H1 (cell line): ENCODE results near the gene PTPRD. TPM values are rescaled to one million over a fixed set of nuclear protein-coding genes. Genes with fewer than 3 reads are reported as not detected.

Experiments used
- ASH2L ChIP-seq: fragments of 200-600, 300-600 bp; sonication (generic); IDR thresholded peaks from one replicate; pipeline ENCODE4 v1.7.1; 2017; ENCODE audit warnings: low read length
- EZH2 ChIP-seq: fragments of 200-600 bp; sonication (generic); IDR thresholded peaks from 2 replicates; pipeline ENCODE4 v1.7.1; 2012; ENCODE audit warnings: low read depth, mild to moderate bottlenecking, moderate library complexity, low read length, inconsistent platforms; ENCODE audit not compliant: severe bottlenecking
- HDAC6 ChIP-seq: IDR thresholded peaks from one replicate; pipeline ENCODE4 v1.7.1; 2012; ENCODE audit warnings: low read depth, mild to moderate bottlenecking, inconsistent platforms, low read length, moderate library complexity
- JUN ChIP-seq: IDR thresholded peaks from 2 replicates; pipeline ENCODE4 v1.6.1; 2011; ENCODE audit warnings: low read depth, mild to moderate bottlenecking, improper control_type of control experiment, low read length
- TBP ChIP-seq: IDR thresholded peaks from 2 replicates; pipeline ENCODE4 v1.6.1; 2011; ENCODE audit warnings: low read depth, low read length, improper control_type of control experiment
- polyA plus RNA-seq, 7 experiments: library from polyadenylated mRNA; depleted of rRNA in 3 of 7; stranded (reverse) in 5 of 7; unstranded in 2 of 7; fragments of >200 nt in 5 of 7; fragments of 200-250 nt in 2 of 7; gene quantifications; 1 replicate in 5 of 7; 2 replicates in 1 of 7; 4 replicates in 1 of 7; pipeline versions ENCODE4 v1.2.1 to v1.2.3, GENCODE V29; 2011 to 2013; ENCODE audit warnings: missing spikeins in 2 of 7, mixed read lengths in 2 of 7
- total RNA-seq: library from RNA; stranded (reverse); fragmentation: NEBNext Ultra II Directional; extraction: Animal tissue kit (Norgen Biotek cat#: 25700); gene quantifications from 2 replicates; pipeline ENCODE4 v1.2.1, GENCODE V29; 2021

Gene PTPRD
- total and polyA plus RNA-seq, 2 of the 8 experiments (the other 6 are each of a cell fraction or from before 2014, with no cell fraction given) = 17.2 to 77.0 TPM

DNA sequence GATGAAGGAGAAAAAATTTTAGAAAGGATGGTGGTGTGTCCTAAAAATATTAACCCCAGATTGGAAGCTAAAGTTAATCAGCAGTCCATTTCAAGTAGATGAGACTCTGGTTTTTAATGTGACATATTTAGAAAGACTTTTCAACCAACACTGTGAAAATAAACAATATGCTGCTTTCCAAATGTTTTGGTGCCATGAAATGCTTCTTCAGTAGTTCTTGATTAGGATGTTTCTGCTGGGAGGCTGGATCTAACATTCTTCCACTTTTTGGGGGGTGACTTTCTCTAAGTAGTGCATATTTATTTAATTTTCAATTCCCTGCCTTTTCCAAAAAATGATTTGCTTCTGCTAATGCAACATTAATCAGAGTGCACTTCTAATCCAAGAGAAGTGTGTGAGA, 2219.9 kb downstream of the PTPRD start (continued):
- TF ChIP-seq TBP = no peak
- TF ChIP-seq HDAC6 = no peak
- TF ChIP-seq EZH2 = no peak
- TF ChIP-seq JUN = no peak
- no peak for TF ChIP-seq ASH2L
